ENCODE results near the gene OSGEP.

Gene OSGEP
- long read RNA-seq, donor 1, transcript OSGEP-201 (11 exons, 2,002 nt) = major isoform, 8 of 28 reads
- long read RNA-seq, donor 1, partial matches to known transcripts = 16 of 28 reads
- long read RNA-seq, donor 1, other reads (novel, unspliced or antisense) = 0 of 28 reads
- long read RNA-seq, donor 2, transcript OSGEP-201 (11 exons, 2,002 nt) = major isoform, 5 of 15 reads
- long read RNA-seq, donor 2, partial matches to known transcripts = 9 of 15 reads
- long read RNA-seq, donor 2, other reads (novel, unspliced or antisense) = 0 of 15 reads
- long read RNA-seq, donor 3, transcript OSGEP-201 (11 exons, 2,002 nt) = major isoform, 5 of 7 reads
- long read RNA-seq, donor 3, partial matches to known transcripts = 0 of 7 reads
- long read RNA-seq, donor 3, other reads (novel, unspliced or antisense) = 0 of 7 reads
- long read RNA-seq, donor 4, transcript OSGEP-201 (11 exons, 2,002 nt) = major isoform, 6 of 30 reads
- long read RNA-seq, donor 4, transcript OSGEP-212 (2 exons, 1,011 nt) = major isoform, 6 of 30 reads
- long read RNA-seq, donor 4, partial matches to known transcripts = 11 of 30 reads
- long read RNA-seq, donor 4, other reads (novel, unspliced or antisense) = 0 of 30 reads
- long read RNA-seq, donor 5, transcript OSGEP-201 (11 exons, 2,002 nt) = major isoform, 13 of 25 reads
- long read RNA-seq, donor 5, partial matches to known transcripts = 8 of 25 reads
- long read RNA-seq, donor 5, other reads (novel, unspliced or antisense) = 0 of 25 reads
- long read RNA-seq, donor 6, transcript OSGEP-201 (11 exons, 2,002 nt) = major isoform, 6 of 10 reads
- long read RNA-seq, donor 6, partial matches to known transcripts = 0 of 10 reads
- long read RNA-seq, donor 6, other reads (novel, unspliced or antisense) = 0 of 10 reads
- long read RNA-seq, donor 7 = 0 reads
- long read RNA-seq, donor 8, transcript OSGEP-212 (2 exons, 1,011 nt) = minor isoform, 5 of 22 reads
- long read RNA-seq, donor 8, transcript OSGEP-201 (11 exons, 2,002 nt) = major isoform, 8 of 22 reads
- long read RNA-seq, donor 8, partial matches to known transcripts = 6 of 22 reads
- long read RNA-seq, donor 8, other reads (novel, unspliced or antisense) = 0 of 22 reads

DNA sequence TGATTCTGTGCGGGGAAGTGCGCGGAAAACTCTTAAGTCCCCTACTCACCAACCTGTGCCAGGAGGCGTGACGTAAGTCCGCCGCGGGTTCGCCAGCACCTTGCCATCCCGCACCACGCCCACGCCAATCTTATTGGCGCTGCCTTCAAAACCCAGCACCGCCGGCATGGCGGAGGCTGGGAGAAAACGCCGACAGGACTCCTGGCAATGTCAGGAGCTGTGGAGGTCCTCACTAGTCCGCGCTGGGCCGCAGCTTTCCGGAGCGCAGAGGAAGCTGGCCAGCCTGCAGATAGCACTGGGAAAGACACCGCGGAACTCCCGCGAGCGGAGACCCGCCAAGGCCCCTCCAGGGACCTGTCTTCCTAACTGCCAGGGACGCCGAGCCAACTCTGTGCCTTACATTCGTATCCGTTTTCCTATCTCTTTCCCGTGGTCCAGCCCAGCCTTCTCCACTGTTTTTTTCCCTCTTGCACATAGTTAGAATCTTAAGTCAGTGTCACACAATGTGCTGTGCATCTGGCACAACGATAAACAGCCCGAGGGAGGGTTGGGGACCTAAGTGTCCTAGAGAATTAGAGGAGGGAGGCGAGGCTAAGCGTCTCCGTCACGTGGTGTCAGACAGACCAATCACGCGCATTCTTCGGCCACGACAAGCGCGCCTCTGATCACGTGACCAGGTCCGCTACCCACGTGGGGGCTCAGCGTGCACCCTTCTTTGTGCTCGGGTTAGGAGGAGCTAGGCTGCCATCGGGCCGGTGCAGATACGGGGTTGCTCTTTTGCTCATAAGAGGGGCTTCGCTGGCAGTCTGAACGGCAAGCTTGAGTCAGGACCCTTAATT lies at the start of gene OSGEP, which contains the start of gene APEX1:
Gene OSGEP (minus strand): TSS at position 297 of the 839 bp plus-strand sequence. CDS start 129 bp downstream, at position 168.
Gene APEX1 (plus strand): TSS at position 711 of the 839 bp plus-strand sequence. CDS start 420 bp downstream, outside the sequence.
- peak; percentile 100 for DNase-seq

- DNase-seq = no peak
Observed at GRCh38 chr14:20503898-20504297, 49.3 kb upstream of the OSGEP start.

- no peak for DNase-seq
Observed at GRCh38 chr14:20501346-20501745, 46.7 kb upstream of the OSGEP start.

- DNase-seq = no peak
Observed at GRCh38 chr14:20499881-20500280, 45.3 kb upstream of the OSGEP start.

- no peak for DNase-seq
Observed at GRCh38 chr14:20499108-20499507, 44.5 kb upstream of the OSGEP start.

- no peak for DNase-seq
Observed at GRCh38 chr14:20498622-20499021, 44.0 kb upstream of the OSGEP start.

GRCh38 chr14:20494935-20495766 lies 40.5 kb upstream of the OSGEP start:
- DNase-seq = no peak

GRCh38 chr14:20493634-20494033 lies 39.0 kb upstream of the OSGEP start:
- no peak for DNase-seq

GRCh38 chr14:20492486-20492885 lies 37.9 kb upstream of the OSGEP start:
- DNase-seq = no peak

DNA sequence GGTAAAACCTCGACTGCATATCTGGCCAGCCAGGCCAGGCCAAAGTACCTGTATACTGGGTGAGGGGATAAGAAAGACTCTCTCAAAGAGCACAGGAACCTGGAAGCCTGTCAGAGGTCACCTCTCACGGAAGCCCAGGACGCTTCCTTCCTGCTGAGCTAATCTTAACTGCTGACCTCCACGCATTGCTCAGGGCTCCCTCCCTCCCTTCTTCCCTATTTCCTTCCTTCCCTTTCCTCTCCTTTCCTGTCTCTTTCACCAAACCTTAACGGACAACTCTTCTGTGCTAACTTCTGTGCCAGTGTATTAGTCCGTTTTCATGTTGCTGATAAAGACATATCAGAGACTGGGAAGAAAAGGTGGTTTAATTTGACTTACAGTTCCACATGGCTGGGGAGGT lies 36.0 kb upstream of the OSGEP start:
- DNase-seq = no peak

DNA sequence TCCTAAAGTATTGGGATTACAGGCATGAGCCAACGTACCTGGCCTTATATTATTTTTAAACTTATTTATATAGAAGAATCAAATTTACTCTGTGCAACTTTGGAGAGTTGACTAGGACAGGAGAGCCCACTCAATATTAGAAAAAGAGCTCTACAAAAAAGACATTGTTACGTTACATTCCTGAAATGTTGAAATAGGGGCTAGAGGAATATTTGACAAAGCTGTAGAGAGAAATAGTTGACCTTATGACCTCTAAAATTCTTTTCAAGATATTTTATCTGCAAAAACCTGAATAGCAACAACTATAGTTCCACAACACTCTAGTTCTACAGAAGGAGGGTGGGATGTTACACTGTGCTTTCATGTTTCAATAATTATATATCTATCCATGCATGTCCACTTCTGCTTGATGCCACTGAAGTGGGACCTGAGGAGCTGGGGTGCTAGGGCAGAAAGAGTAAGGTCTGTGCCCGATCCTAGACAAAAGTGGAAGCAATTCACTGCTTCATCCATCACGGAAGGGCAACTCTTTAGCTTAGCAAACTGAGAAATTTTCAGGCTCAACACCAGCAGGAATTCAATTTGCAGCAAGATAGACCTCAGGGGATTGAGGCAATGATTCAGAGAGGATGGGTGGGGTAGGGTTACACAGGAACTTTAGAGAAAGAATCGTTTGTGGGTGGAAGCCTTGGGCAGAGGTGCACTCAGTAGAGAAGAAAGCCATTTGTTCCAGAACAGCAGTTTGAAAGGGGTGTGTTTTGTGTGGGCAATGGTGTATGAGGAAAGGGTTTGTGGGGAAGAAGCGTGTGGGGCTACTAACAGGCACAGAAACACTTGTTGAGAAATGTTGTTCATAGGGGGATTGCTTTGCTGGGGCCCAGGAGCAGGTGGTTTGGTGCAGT lies 34.7 kb upstream of the OSGEP start:
- no peak for DNase-seq

DNA sequence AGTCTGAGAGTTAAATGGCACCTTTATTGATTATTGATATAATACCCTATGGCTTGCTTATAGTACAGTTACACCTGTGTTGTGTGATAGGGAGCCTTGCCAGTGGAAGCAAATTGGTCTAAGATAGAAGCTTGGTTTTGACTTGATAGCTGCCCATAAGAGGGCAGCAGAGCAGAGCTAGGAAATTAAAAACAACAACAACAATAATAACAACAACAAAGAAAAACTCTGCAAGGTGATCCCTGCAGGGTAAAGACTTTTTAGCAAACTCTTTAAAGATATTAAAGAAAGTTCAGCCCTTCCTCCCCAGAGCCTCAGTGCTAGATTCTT lies 32.7 kb upstream of the OSGEP start:
- no peak for DNase-seq

DNA sequence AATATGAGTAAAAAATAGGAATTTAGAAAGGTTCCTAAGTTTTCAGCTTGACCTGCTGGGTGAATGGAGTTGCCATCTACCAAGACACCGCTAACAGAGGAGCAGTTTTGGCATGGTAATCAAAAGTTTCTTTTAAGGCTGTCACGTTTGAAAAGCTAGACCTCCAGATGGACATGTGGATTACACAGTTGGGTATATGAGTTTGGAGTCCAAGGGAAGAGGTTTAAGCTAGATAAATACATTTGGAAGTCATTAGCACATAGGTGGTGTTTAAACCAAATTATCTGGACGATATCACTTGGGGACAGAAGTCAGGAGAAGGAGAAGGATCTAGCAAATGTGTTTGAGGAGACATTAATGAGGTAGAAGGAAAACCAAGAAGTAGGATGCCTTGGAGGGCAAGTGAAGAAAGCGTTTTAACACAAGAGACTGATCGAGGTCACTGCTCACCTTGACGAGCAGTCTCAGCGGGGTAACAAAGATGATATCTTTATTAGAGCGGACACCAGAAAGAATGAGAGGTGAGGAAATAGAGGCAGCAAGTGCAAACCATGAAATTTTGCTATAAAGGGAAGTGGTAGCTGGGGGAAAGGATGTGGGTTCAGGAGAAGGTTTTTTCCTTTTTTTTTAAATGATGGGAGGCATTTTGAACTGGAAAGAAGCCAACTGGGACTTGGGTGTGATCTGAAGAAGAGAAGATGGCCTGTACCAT lies 32.2 kb upstream of the OSGEP start:
- no peak for DNase-seq

- no peak for DNase-seq
Observed at GRCh38 chr14:20485900-20486299, 31.3 kb upstream of the OSGEP start.

DNA sequence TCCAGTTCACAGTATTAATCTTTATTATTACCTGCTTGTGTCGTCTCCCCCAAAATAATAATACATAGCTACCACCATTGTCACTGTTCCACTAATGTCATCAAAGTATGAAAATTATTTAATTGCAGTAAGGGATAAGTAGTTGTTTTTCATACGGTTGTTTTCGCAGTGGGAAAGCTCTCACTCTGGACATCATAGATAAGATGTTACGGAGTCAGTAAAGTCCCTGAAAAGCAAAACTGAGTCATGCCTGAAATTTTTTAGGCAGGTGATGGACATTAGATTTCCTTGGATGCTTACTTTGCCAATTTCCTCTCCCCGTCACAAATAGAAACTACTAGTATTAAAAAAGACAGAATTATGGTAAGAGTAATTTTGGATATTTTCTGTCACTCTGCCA lies 27.8 kb upstream of the OSGEP start:
- DNase-seq = no peak

DNA sequence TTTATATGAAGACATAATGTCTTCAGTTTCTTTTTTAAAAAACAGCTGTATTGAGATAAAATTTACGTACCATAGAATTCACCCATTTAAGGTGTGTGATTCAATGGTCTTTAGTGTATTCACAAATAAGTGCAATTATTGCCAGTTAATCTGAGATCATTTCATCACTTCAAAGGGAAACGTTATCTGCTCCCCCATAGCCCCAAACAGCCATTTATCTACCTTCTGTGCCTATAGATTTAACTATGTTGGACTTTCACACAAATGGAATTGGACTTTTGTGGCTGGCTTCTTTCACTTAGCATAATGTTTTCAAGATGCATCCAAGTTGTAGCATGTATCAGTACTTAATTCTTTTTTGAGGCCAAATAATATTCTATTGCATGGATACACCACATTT lies 24.3 kb upstream of the OSGEP start:
- no peak for DNase-seq

DNA sequence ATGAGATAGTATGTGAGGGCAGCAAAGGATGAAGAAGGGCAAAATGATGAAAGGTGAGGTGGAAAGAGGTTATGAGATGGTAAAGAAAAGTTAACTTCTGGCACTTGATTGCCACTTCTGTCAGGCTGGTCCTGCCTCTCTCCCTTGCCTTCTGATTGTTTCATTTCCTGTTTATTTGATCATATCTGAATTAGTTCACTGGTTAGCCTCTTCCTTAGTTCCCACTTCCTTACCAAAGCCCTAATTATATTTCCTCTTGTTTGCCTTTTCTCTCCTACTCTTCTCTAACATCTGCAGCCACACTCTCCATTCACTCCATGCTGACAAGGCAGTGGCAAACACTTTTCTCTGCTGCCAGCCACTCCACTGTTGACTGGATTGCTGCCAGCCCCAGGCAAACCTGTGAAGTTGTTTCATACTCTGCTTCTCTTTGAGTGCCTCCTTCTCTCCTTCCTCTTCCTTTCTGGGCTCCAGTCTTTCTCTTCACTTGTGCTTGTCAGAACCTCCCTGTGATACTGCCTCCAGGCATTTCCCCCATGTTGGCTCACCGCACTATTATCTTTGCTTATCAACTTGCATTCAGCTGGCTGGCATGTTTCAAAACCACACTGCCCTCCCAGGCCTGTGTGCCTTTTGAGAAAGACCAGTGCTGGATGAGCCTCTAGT lies 22.7 kb upstream of the OSGEP start:
- DNase-seq = no peak

DNA sequence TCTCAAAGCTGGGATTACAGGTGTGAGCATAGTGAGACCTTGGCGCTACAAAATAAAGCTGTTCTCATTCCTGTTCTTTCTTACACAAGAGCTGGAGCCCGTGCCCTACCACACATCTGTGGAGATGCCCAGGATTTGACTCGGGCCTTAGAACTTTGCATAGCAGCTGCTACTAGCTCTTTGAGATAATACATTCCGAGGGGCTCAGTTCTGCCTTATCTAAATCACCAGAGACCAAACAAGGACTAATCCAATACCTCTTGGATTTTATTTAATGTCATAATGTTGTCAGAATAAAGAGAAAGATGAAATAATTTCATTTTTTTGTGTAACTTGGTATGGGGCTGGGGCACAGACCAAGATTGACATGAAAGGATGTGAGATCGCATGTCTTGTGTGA lies 22.2 kb upstream of the OSGEP start:
- no peak for DNase-seq

All from right kidney (tissue), 9 donors.